Memory B cell (primary cell): Measurements from ENCODE around the gene GMCL1.
A peak's percentile ranks its signal among the peaks of the same experiment; 100 is the strongest.
"Not testable (repeated sequence)": the region's sequence is repeated elsewhere in the genome, so short reads cannot be mapped to it uniquely, and the experiment has no call there.

Source experiments
- ATAC-seq: fragments of 150-1000 bp; cut with Tn5 transposase; 2 replicates; pipeline ENCODE4 v1.10.0; 2021; ENCODE audit warnings: low read depth, mild to moderate bottlenecking, moderate library complexity
- DNase-seq, 2 donors: peaks; one replicate each; pipeline ENCODE4 v3.0.0; 2022; ENCODE audit warnings: low spot score in 2 of 2
- H3K27ac Mint-ChIP-seq: one replicate; pipeline ENCODE4 v1.8.0; 2022; ENCODE audit warnings: mild to moderate bottlenecking, moderate library complexity, mixed read lengths
- H3K27me3 Mint-ChIP-seq: one replicate; pipeline ENCODE4 v1.8.0; 2022; ENCODE audit warnings: mixed read lengths
- H3K36me3 Mint-ChIP-seq: one replicate; pipeline ENCODE4 v1.8.0; 2022; ENCODE audit warnings: mild to moderate bottlenecking, mixed read lengths
- H3K4me1 Mint-ChIP-seq: one replicate; pipeline ENCODE4 v1.8.0; 2022; ENCODE audit warnings: mixed read lengths
- H3K4me3 Mint-ChIP-seq: one replicate; pipeline ENCODE4 v1.8.0; 2022; ENCODE audit warnings: mild to moderate bottlenecking, moderate library complexity, mixed read lengths
- H3K9me3 Mint-ChIP-seq: one replicate; pipeline ENCODE4 v1.8.0; 2022; ENCODE audit warnings: mixed read lengths

Gene GMCL1

DNA sequence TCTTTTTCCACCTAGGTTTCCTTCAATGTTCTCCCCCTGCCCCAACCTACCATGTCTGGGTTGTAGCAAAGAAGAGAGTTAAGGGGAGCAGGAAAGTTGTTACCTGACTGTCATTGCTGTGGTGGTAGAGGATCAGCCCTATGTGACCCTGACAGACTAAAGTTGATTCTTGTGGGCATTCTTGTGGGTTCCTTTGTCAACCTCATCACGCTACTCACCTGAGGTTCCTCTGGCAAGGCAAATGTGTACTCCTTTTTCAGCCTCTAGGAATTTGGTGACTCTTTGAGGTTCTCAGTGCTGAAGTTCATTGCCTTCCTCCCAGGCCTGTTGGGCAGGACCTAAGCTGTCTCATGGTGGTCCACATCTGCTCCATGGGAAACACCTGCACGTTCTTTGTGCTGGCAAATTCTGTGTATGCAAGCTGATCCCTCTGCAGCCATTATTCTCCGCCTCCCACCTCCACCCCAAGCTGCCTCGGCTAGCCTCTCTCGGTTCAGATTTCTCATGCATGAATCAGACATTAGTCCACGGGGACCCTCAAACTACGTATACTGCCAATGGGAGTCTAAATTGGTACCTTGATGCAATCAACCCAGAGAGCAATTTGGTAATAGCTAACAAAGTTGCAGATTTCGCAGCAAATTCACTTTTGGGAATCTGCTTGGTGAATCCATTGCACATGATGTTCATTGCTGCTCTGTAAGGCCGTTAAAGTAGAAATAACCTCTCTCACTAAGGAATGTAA is 1.5 kb upstream of the GMCL1 start:
- ATAC-seq, result no peak
- Mint-ChIP-seq H3K4me1 (peaks cover 10% of the 10 kb centered on the region), H3K36me3 (peaks cover 4% of the 10 kb centered on the region), H3K4me3 (peak overlapping the region; percentile 79), H3K9me3 (no peaks in the 10 kb centered on the region), H3K27me3 (no peaks in the 10 kb centered on the region), H3K27ac (peak overlapping the region; percentile 88)
- no peak for DNase-seq

DNA sequence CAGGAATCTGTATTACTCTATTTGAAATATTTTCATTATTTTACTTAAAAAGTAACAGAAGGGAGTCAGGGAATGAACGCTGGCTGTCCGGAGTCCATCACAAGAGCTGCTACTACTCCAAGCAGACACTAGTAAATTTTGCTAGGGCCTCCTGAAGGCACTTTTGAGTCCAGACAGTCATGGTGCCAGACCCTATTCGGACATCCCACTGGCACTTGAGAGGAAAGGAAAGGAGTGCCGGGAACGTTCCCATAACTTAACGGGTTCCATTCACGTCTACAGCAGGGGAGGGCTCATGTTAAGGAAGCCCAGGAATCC is 563 bp upstream of the GMCL1 start:
- Mint-ChIP-seq H3K27ac (peak overlapping the region; percentile 88), H3K9me3 (no peaks in the 10 kb centered on the region), H3K4me3 (peak overlapping the region; percentile 99), H3K4me1 (peaks cover 12% of the 10 kb centered on the region), H3K36me3 (peaks cover 4% of the 10 kb centered on the region), H3K27me3 (no peaks in the 10 kb centered on the region)
- ATAC-seq (peak; percentile 0), DNase-seq (peak in 1 of 2 donors; percentile 5)

DNA sequence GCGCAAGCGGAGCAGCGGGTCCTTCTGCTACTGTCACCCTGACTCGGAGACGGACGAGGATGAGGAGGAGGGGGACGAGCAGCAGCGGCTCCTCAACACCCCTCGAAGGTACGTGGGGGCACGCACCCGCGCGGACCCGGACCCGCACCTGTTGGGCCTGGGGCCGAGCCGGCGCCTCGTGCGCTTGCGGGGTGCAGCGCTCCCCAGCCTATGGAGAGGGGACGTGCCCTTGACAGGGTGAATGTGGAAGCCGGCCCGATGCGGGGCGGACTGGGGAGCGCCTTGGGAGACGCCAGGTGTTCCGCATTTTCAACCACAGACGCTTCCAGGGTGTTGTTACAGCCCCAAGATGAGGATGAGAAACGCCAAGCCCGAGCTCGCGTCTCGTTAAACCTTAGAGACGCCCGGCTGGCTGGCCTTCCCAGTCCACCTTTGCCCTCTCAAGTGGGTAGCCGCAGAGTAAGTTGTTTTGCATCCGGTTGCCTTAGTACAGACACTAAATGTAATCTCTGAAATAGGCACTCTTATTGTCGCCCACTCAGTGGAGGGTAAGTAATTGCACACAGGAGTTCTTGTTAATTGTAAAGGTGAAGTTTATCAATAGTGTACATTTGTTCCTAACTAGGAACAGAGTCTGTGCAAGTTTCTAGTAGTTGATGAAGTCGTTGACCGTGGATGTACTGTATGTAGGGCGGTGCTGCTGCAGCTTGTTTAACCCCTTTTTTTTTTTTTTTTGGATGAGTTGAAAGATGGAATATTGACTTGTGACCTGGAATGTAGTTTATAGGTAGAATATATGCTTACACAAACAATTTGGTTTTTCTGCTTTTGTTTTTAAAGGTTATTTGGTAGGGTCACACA is 815 bp downstream of the GMCL1 start:
- Mint-ChIP-seq H3K4me1 (peaks cover 21% of the 10 kb centered on the region), H3K27me3 (no peaks in the 10 kb centered on the region), H3K4me3 (peak overlapping the region; percentile 99), H3K27ac (peak overlapping the region; percentile 88), H3K9me3 (no peaks in the 10 kb centered on the region), H3K36me3 (peaks cover 8% of the 10 kb centered on the region)
- DNase-seq, result peak in 1 of 2 donors; percentile 32
- peak; percentile 8 for ATAC-seq

DNA sequence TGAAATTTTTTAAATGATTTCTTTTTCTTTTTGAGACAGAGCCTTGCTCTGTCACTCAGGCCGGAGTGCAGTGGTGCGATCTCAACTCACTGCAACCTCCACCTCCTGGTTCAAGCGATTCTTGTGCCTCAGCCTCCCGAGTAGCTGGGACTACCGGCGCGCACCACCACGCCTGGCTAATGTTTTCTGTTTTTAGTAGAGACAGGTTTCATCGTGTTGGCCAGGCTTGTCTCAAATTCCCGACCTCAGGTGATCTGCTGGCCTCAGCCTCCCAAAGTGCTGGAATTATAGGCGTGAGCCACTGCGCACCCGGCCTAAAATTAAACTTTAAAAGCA is 1.4 kb downstream of the GMCL1 start:
- Mint-ChIP-seq H3K4me3 (peak overlapping the region; percentile 99), H3K4me1 (peaks cover 26% of the 10 kb centered on the region)
- H3K9me3 Mint-ChIP-seq, H3K27me3 Mint-ChIP-seq, H3K27ac Mint-ChIP-seq, H3K36me3 Mint-ChIP-seq, ATAC-seq, DNase-seq: not testable (repeated sequence)

DNA sequence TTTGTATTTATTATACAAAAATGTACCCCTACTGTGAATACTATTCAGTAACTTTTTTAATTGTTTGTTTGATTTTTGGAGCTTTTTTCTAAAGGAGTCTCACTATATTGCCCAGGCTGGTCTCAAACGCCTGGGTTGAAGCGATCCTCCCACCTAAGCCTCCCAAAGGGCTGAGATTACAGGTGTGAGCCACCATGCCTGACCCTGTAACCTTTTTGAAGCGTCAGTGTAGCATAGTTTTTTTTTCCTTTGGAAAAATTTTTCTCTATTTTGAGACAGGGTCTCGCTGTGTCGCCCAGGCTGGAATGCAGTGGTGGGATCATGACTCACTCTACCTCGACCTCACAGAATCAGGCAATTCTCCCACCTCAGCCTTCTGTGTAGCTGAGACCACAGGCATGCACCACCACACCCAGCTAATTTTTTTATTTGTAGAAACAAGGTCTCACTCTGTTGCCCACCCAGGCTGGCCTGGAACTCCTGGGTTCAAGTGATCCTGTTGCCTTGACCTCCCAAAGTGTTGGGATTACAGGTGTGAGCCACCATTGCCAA is 2.0 kb downstream of the GMCL1 start:
- DNase-seq (no peak), ATAC-seq (no peak)
- peaks cover 31% of the 10 kb centered on the region for H3K4me1 Mint-ChIP-seq
- no peaks in the 10 kb centered on the region for H3K9me3 Mint-ChIP-seq
- no peaks in the 10 kb centered on the region for H3K27me3 Mint-ChIP-seq
- peaks cover 9% of the 10 kb centered on the region for H3K36me3 Mint-ChIP-seq
- no peak overlapping the region for H3K27ac Mint-ChIP-seq
- H3K4me3 Mint-ChIP-seq, result peak overlapping the region; percentile 25

DNA sequence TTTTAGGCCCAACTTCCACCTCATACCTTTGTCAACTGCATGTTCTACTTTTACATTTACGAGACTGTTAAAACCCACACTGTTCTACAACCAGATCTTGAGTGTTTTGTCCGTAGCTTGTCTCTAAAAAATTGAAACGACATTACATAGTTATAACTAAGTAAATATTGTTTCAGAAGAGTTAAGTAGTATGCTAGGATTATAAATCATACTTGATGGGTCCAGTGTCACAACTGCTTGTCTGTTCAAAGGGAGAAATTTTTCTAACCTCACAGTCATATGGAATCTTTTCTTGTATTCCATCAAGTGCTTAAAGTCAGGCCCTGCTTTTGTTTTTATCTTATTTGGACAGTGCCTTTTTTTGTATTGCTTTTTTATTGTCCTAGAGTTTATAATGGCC is 4.3 kb downstream of the GMCL1 start:
- H3K4me1 Mint-ChIP-seq, result peaks cover 28% of the 10 kb centered on the region
- DNase-seq (no peak), ATAC-seq (no peak)
- H3K27me3 Mint-ChIP-seq, result no peaks in the 10 kb centered on the region
- no peak overlapping the region for H3K27ac Mint-ChIP-seq
- H3K9me3 Mint-ChIP-seq, result no peaks in the 10 kb centered on the region
- no peak overlapping the region for H3K4me3 Mint-ChIP-seq
- H3K36me3 Mint-ChIP-seq, result peaks cover 12% of the 10 kb centered on the region

DNA sequence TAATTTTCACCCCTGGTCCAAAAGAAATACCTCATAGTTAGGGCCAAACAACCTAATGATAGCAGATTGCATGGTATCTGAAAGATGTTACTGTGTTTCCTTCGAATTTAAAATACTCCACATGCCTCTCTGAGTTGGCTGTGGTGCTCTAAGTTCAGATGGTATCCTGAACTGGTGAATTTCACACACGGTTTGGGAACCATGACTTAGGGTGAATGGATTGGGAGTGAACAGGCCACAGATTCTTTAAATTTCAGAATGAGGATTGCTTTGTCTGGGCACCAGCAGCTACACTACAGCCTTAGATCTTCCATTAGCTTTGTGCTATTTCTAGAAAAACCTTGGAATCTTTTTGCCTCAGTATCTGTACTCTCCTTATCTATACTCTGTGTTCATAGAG is 6.2 kb downstream of the GMCL1 start:
- Mint-ChIP-seq H3K4me3 (no peak overlapping the region), H3K4me1 (peaks cover 24% of the 10 kb centered on the region), H3K36me3 (peaks cover 12% of the 10 kb centered on the region), H3K27ac (peak overlapping the region; percentile 14), H3K9me3 (no peaks in the 10 kb centered on the region), H3K27me3 (no peaks in the 10 kb centered on the region)
- ATAC-seq (no peak), DNase-seq (no peak)

DNA sequence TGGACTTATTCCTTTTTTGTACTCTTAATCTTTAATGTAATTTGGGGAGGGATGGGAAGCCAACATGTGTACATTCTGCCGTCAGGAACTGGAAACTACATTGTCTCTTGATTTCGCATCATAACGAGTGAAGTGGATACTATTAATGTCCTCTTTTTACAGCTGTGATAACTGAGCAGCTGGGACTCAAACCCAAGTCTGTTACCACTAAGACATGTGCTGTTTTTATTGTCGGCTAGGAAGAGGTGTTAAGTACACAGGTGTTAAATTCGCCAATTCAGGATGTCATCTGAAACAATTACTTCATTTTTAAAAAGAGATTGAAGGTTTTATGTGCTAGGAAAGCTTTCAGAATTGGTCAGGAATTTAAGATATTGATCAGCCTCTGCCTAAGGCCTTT is 6.9 kb downstream of the GMCL1 start:
- Mint-ChIP-seq H3K4me1 (peaks cover 24% of the 10 kb centered on the region), H3K27me3 (no peaks in the 10 kb centered on the region), H3K27ac (peak overlapping the region; percentile 14), H3K9me3 (no peaks in the 10 kb centered on the region), H3K4me3 (no peak overlapping the region), H3K36me3 (peaks cover 12% of the 10 kb centered on the region)
- DNase-seq (no peak), ATAC-seq (no peak)

DNA sequence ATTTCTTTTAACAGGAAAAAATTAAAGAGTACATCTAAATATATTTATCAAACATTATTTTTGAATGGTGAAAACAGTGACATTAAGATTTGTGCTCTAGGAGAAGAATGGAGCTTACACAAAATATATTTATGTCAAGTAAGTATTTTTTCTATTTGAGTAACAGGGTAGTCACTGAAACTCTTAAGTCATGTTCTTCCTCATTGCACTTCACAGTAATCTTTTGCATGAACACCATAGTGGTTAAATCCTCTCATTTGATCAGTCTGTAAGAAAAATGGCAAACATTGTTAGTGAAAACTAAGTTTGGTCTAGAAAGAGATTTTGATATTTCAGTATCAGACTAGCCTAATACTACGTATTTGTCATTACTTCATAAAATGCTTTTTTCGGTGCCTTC is 8.1 kb downstream of the GMCL1 start:
- H3K27ac Mint-ChIP-seq, result no peak overlapping the region
- H3K36me3 Mint-ChIP-seq, result peaks cover 18% of the 10 kb centered on the region

DNA sequence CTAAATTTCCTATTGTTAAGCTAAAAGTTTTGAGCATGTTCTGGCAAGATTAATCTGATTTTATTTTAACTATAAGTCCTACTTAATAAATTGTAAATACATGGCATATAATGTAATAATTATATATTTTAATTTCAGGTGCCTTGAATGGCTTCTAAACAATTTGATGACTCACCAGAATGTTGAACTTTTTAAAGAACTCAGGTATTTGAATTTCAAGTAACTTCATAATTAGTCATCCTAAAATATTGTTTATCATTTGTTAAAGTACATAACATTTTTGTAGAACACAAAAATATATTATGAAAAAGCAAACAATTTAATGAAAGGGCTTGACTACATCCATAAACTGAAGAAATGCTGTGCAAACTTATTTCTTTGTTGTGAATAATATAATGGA is 14.5 kb downstream of the GMCL1 start:
- no peaks in the 10 kb centered on the region for H3K9me3 Mint-ChIP-seq
- no peaks in the 10 kb centered on the region for H3K27me3 Mint-ChIP-seq
- H3K4me3 Mint-ChIP-seq, result no peak overlapping the region
- ATAC-seq, result no peak
- DNase-seq, result no peak
- no peak overlapping the region for H3K27ac Mint-ChIP-seq
- H3K4me1 Mint-ChIP-seq, result no peaks in the 10 kb centered on the region
- peaks cover 25% of the 10 kb centered on the region for H3K36me3 Mint-ChIP-seq

More for the DNA sequence above, 8.1 kb downstream of the GMCL1 start:
- no peak for ATAC-seq
- DNase-seq, result no peak
- no peaks in the 10 kb centered on the region for H3K9me3 Mint-ChIP-seq
- H3K4me1 Mint-ChIP-seq, result peaks cover 21% of the 10 kb centered on the region
- no peak overlapping the region for H3K4me3 Mint-ChIP-seq
- no peaks in the 10 kb centered on the region for H3K27me3 Mint-ChIP-seq

DNA sequence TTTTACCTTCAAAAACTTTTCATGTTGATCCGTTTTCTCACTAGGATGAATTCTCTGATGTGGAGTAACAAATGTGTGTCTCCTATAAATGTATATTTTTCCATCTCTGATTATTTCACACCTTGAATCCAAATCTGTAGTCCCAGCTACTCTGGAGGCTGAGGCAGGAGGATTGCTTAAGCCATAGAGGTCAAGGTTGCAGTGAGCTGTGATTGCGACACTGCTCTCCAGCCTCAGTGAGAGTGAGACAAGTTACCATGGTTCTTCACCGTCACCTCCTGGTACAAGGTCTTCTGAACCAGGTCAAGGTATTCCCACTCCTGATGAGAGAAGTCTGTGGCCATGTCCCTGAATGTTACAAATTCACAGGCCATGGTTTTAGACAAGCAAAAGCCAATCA is 15.1 kb downstream of the GMCL1 start:
- no peak overlapping the region for H3K27ac Mint-ChIP-seq
- no peak for ATAC-seq
- no peaks in the 10 kb centered on the region for H3K9me3 Mint-ChIP-seq
- peaks cover 25% of the 10 kb centered on the region for H3K36me3 Mint-ChIP-seq
- no peaks in the 10 kb centered on the region for H3K27me3 Mint-ChIP-seq
- H3K4me3 Mint-ChIP-seq, result no peak overlapping the region
- no peaks in the 10 kb centered on the region for H3K4me1 Mint-ChIP-seq
- DNase-seq, result no peak

DNA sequence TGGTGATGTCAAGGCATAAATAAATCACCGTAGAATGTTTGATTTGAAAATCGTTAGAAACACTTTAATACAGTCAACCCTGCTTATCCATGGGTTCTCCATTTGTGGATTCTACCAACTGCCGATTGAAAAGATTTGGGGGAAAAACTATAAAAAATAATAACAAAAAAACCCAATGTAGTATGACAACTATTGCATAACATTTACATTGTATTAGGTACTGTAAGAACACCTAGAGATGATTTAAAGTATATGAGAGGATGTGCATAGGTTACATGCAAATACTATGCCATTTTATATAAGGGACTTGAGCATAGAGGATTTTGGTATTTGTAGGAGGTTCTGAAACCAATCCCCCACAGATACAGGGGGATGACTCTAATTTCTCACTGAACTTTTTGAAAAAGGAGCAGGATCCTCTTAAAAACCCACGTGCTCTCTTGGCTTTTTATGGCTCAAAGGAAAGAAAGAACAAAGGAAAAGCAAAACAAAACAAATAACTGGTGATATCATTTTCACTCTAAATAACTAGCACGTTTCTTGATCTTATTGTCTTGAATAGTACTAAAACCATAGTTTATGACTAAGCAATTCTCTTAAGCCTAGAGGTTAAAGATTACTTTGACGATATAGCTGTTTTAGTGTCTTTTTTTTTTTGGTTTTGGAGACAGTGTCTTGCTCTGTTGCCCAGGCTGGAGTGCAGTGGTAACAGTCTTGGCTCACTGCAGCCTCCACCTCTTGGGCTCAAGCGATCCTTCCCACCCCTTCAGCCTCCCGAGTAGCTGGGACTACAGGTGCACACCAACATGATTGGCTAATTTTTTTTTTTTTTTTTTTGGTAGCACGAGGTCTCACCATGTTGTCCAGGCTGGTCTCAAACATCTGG is 17.0 kb downstream of the GMCL1 start:
- H3K9me3 Mint-ChIP-seq, result no peaks in the 10 kb centered on the region
- no peak overlapping the region for H3K27ac Mint-ChIP-seq
- no peak for ATAC-seq
- H3K27me3 Mint-ChIP-seq, result no peaks in the 10 kb centered on the region
- H3K4me1 Mint-ChIP-seq, result no peaks in the 10 kb centered on the region
- DNase-seq, result no peak
- H3K4me3 Mint-ChIP-seq, result no peak overlapping the region
- peaks cover 26% of the 10 kb centered on the region for H3K36me3 Mint-ChIP-seq

DNA sequence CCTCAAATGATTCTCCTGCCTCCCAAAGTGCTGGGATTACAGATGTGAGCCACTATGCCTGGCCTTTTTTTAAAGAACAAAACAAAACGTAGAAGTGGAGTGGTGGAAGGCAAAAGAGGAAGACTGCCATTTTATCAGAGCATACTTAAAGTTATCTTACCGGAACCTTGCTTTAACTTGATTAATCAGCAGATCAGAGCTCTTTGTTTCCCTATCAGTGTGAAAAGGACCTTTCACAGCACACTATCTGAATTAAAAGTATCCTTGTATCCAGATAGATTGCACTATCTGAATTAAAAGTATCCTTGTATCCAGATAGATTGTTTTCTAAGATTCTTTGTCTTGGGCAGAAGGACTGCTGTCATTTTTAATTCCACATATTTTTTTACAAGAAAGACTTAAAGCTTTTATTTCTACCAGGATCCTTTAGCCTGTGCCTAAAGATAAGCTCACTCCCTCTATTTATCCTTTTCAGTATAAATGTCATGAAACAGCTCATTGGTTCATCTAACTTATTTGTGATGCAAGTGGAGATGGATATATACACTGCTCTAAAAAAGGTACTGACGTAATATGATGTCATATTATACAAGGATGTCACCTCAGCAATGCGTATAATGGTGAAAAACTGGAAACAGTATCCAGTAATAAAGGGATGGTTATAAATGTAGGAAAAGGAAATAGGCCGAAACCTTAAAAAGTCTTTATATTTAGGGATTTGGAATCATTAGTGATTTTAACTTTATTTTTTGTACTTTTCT is 17.8 kb downstream of the GMCL1 start:
- Mint-ChIP-seq H3K27me3 (no peaks in the 10 kb centered on the region), H3K9me3 (no peaks in the 10 kb centered on the region), H3K4me3 (no peak overlapping the region), H3K36me3 (peaks cover 24% of the 10 kb centered on the region), H3K27ac (no peak overlapping the region), H3K4me1 (no peaks in the 10 kb centered on the region)
- ATAC-seq, result no peak
- DNase-seq, result no peak
